GM12874 (cell line): ENCODE results near the gene CFAP90.

ENCODE experiments used
- TF ChIP-seq, protein P1 (sequence below): IDR thresholded peaks from 2 replicates; pipeline ENCODE4 v1.5.1; 2011; ENCODE audit warnings: low read depth, mild to moderate bottlenecking, control low read depth, low read length, moderate library complexity; ENCODE audit not compliant: insufficient read depth

CFAP90 gene

DNA sequence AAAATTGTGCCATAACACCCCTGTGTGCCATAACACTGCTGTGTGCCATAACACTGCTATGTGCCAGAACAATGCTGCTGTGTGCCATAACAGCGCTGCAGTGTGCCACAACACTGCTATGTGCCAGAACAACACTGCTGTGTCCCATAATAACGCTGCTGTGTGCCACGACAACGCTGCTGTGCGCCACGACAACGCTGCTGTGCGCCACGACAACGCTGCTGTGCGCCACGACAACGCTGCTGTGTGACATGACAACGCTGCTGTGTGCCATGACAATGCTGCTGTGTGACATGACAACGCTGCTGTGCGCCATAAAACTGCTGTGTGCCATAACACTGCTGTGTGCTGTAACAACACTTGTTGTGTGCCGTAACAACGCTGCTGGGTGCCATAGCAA, 25.9 kb downstream of the CFAP90 start:
- TF ChIP-seq, protein P1, sequence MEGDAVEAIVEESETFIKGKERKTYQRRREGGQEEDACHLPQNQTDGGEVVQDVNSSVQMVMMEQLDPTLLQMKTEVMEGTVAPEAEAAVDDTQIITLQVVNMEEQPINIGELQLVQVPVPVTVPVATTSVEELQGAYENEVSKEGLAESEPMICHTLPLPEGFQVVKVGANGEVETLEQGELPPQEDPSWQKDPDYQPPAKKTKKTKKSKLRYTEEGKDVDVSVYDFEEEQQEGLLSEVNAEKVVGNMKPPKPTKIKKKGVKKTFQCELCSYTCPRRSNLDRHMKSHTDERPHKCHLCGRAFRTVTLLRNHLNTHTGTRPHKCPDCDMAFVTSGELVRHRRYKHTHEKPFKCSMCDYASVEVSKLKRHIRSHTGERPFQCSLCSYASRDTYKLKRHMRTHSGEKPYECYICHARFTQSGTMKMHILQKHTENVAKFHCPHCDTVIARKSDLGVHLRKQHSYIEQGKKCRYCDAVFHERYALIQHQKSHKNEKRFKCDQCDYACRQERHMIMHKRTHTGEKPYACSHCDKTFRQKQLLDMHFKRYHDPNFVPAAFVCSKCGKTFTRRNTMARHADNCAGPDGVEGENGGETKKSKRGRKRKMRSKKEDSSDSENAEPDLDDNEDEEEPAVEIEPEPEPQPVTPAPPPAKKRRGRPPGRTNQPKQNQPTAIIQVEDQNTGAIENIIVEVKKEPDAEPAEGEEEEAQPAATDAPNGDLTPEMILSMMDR: no peak

DNA sequence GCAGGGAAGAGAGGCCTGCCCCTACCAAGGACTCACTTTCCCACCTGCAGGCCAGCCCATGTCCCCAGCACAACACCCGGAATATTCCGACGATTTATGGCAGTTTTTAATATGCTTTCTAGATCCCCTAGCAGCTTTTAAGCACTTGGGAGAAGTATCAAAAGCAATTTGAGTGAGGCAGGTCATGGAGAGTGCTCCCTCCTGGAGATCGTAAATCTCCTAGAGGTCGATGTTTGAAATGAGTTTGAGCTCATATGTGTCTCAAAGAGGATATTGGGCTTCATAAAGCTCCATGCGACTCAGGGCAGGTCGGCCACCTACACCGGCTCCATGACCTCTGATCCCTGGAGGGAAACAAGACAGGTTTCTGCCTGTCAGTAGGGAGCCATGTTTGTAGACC, 27.3 kb downstream of the CFAP90 start:
- TF ChIP-seq, protein P1: no peak

DNA sequence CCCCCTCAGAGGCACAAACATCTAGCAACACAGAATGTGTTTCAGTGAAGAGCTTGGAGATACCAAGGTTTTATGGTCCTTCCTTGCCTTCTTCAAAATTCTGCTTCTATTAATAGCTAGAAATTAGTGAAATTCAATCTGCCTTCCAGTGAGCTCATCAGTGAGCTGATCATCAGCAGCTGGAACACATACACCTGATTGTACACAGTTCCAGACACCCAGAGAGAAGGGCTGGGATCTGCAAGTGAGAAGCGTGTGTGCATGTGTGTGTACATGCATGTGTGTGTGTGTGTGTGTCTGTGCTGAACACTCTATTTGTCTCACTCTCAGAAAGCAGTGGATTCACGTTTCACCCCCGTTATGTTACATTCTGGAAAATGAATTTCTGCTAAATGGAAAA, 28.5 kb downstream of the CFAP90 start:
- TF ChIP-seq, protein P1: no peak

DNA sequence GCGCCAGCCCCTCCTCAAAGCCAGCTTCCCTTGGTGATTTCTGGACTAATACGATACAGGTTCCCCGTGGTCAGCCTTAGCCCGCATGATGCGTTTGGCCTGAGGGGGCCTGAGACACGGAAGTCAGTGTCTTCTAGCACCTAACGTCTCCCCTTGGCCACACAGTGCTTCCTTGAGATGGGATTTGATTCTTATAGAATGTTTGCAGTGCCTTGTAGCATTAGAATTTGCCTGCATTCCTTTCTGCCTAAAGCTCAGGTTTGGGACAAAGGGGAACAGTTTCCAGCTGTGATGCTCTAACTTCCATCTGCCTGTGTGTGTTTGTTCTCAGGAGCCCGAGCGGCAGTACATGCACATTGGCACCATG, 34.4 kb downstream of the CFAP90 start:
- TF ChIP-seq, protein P1: no peak

DNA sequence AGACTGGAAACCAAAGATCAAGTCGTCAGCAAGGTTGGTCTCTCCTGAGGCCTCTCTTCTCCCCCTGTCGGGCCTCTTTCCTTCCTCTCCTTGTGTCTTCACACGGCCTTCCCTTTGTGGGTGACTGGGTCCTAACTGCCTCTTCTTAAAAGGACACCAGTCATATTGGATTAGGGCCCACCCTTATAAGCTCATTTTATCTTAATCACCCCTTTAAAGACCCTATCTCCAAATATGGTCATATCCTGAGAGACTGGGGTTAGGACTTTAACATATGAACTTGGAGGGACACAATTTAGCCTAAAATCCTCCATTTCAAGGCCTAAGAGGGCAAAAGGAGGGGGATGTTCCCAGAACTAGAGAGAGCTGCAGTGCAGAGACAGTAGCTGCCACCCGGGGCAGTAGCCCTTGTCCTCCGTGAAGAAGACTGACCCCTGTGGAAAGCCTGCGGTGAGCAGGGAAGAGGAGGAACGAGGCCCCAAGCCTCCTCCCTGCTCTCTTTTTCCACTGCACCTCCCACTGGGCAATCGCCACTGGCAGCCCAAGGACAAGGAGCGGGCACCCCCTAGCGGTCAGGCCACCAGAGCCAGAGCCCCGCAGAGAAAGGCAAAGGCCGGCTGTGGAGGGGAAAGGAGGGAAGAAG, 34.9 kb downstream of the CFAP90 start:
- TF ChIP-seq, protein P1: peak; percentile 97

DNA sequence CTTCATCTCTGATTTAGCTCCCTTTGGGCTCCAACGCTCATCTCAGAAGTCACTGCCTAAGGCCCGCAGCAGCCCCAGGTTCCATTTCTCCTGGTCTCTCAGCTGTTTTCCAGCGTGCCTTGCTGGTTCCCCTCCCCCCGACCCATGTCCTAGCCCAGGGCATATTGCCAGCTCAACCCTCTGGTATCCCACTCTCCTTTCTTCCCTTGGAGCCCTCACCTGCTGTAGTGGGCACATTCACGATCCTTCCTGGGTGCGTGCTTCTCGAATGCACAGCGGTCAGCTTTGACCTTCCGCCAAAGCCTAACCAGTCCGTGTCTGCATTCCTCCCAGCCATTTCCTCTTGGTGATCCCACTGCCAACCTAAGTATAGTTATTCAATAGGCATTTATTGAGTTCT, 36.1 kb downstream of the CFAP90 start:
- TF ChIP-seq, protein P1: no peak

DNA sequence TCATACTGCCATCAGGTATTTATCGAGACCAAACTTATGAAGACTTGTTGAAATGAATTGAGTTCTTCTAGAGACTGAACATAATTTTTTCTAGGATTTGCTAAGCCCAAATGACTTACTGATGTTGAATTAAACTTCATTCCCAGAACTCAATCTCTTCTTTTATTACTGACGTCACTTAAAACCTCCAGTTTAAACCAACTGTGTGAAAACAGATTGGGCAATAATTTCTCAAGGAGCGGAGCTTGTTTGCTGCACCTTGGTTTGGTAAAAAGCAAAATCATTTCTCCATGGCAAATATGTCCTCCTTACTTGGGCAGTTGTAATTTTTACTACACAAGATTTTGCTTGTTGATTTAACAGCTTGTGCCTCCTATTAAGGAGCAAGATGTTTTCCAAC, 37.4 kb downstream of the CFAP90 start:
- TF ChIP-seq, protein P1: no peak
